ENCODE measurements around the gene TMEM201.

Gene TMEM201

GRCh38 chr1:9626201-9626608, 37.5 kb downstream of the TMEM201 start:
- peak; percentile 58 for DNase-seq

DNA sequence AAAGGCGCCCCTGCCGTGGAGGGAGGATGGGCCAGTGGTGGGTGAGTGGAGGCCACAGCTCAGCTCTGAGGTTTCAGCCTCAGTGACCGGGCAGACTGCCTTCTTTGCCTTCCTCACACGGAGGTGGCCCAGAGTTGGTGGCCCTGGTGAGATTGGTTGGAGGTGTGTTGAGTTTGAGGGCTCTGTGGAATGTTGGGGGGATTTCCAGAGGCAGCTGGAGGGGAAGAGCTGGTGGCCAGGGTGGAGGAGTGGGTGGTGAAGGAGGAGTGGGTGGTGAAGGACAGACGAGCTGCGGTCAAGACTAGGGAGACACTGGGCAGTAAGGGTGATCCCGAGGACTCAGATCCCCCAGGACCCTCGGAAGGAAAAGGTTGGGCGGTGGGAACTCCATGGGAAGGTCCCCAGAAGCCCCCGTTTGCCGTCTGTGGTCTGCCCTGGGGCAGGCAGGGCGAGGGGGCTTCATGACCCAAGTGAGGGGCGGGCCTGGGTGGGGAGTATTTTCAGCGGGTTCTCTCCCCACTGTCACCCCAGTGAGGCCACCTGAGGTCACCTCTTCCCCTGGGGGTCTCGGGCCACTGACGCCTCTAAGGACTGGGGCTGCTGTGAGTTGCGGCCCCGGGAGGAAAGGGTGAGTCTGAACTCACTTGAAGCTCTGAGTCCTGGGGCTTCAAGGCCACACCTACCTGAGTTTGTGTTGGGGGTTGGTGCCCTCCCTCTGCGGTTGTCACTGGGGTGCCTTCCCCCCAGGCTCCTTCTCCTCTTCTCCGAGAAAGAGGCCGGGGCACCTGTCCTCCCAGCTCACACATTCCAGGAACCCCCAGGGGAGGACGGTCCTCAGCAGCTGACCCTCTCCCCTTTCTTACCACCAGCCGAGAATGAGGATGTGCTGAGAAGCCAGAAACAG, 40.1 kb downstream of the TMEM201 start:
- peak; percentile 85 for DNase-seq

DNA sequence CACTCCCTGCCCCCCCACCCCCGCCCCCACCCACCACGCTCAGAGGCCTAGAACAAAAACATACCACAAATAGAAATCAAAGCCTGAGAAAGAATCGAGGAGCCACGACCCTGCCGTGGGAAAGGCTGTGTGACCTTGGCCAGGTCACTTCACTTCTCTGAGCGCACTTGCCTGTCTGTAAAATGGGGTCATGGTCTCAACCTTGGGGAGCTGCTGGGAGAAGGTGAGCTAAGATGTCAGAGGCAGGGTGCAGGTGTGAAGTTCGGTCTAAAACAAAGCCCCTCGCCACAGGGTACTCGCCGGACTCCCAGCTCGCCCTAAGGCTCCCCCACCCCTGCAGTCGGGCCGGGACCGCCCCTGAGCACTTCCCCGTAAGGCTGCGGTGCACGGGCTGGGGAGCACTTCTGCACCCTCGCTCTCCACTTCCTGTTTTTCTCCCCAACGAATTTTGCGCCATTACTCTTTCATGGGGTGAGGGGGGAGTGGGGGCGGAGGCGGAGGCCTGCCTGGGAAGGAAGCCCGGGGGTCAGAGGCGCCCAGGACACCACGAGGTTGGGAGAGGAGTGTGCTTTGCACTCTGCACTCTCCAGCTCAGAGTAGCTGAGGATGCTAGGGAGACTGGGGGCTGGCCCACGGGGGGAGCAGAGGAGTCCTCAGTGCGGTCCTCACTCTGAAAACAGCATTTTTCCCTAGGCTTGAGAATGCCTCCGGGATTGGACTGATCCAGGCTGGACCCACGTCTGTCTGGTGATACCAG, 40.9 kb downstream of the TMEM201 start:
- peak; percentile 89 for DNase-seq

- peak; percentile 17 for DNase-seq
Observed at GRCh38 chr1:9630331-9631111, 41.8 kb downstream of the TMEM201 start.

- DNase-seq, result no peak
Observed at GRCh38 chr1:9631613-9632012, 42.9 kb downstream of the TMEM201 start.

GRCh38 chr1:9633493-9633892, 44.8 kb downstream of the TMEM201 start:
- no peak for DNase-seq

- DNase-seq, result no peak
Observed at GRCh38 chr1:9634582-9634981, 45.9 kb downstream of the TMEM201 start.

DNA sequence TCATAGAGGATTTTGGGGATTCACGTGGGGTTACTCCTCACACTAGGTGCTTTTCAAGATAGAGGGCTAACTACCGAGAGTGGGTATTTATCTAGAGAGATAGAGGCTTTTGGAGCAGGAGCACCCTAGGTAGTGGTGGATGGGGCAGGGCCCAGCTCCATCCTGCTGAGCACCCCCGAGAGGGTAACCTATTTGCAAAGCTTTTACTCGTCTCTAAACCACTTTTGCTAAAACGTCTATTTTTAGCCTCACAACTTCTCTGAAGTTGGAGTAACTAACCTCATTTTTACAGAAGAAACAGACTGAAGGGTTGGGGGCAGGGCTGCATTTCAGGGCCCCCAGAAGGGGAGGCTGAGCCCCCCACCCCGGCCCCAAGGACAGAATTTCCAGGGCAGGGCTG, 50.5 kb downstream of the TMEM201 start:
- DNase-seq, result no peak

GRCh38 chr1:9643351-9644256, 54.9 kb downstream of the TMEM201 start:
- DNase-seq, result no peak

DNA sequence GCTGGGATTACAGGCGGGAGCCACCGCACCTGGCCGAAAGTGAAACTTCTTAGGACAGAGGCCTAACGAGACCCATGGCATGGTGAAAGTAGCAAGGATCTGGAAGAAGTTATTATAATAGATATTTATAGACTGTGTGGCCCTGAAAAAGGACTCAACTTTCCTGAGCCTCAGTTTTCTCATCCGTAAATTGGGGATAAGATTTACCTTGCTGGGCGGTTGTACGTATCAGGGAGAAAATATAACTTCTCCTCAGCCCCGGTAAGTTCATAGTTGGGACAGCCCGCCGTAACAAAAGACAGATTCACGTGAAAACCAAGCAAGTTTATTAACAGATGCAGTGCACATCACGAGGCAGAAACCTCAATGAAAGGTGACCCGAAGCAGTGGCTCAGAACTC, 57.3 kb downstream of the TMEM201 start:
- no peak for DNase-seq

- DNase-seq, result no peak
Observed at GRCh38 chr1:9648171-9648570, 59.5 kb downstream of the TMEM201 start.

- DNase-seq, result no peak
Observed at GRCh38 chr1:9649769-9650168, 61.1 kb downstream of the TMEM201 start.

DNA sequence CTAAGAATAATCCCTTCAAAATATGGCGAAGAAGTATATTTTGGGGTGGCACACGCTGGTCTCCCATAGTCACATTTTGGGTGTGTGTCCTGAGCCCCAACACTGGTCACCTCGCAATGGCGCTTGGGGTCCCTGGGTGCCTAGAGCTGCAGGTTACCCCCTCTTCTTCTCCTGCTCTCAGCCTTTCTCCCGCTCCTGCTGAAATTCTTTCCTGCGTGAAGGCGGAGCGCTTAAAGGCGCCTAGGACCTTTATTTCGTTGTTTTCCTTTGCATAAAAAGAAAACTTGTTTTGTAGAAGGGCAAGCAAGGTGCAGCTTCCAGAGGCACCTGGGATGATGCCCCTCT, 62.5 kb downstream of the TMEM201 start:
- DNase-seq, result no peak

DNA sequence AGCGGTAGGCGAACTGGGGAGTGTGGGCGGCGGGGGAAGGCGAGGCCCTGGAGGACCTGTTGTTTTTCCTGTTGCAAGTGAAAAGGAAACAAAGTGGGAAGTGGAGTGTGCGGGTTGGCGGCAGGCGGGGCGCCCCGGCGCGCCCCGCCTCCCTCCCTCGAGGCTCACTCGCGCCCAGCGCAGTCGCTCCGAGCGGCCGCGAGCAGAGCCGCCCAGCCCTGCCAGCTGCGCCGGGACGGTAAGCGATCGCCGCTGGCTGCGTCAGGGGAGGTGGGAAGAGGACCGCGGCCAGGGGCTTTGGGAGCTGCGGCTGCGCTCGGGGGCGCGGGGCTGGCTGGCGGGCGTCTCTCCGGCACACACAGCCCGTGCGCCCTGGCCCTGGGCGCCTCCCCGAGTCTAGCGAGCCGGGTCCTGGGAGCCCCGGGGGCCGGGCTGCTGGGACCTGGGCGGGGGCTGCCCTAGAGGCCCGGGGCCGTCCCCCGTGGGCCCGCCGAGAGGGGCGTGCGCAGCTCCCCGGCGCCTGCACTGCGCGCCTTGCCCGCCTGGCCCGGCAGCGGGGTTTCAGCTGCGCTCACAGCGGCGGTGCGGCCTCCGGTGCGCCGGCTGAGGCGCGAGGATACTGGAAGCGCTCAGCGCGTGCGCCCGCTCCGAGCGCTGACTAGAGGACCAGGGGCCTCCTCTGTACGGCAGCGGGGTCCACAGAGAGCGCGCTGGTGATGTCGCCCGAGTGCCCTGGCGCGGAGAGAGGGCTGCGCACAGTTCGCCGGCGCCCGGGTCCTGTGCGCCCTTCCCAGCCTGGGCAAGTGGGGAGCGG, 63.1 kb downstream of the TMEM201 start, which contains the start of gene PIK3CD:
TSS of gene PIK3CD (plus strand) at position 167 of the 814 bp plus-strand sequence. CDS start 58,725 bp downstream, outside the sequence.
- DNase-seq, result peak; percentile 63

- DNase-seq, result peak; percentile 77
Observed at GRCh38 chr1:9652379-9653209, 63.9 kb downstream of the TMEM201 start.

DNA sequence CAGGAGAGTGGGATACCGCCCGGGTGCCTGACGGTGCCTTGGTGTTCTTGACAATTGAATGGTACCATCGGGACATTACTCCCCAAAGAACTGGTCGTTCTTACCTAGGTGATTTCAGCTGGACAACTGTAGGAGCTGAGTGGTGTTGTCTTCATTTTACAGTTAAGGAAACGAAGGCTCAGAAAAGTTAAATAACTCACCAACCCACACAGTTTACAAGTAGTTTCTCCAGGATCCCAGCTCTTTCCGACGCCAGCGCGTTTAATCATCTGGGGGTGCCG, 64.4 kb downstream of the TMEM201 start:
- no peak for DNase-seq

DNA sequence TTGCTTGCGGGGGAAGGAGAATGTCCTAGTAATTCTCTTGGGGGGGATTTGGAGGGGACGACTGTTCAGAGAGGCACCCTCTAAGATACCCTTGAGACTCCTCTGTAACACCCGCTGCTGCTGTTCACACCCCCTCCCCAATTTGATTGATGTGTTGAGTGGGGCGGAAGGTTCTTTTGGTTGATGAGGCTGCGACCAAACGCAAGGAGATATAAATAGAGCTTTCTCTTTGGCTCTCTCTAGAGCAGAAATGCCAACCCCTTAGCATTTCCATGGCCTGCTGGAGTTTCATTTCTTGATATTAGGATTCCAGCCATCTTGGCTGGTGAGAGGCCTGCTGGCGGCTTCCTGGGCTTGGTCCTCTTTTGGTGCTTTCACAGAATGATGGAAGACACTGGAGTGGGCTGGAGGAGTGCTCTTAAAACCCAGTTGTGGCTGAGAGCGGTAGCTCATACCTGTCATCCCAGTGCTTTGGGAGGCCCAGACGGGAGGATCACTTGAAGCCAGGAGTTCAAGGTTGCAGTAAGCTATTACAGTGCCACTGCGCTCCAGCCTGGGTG, 64.9 kb downstream of the TMEM201 start:
- DNase-seq, result peak; percentile 56

DNA sequence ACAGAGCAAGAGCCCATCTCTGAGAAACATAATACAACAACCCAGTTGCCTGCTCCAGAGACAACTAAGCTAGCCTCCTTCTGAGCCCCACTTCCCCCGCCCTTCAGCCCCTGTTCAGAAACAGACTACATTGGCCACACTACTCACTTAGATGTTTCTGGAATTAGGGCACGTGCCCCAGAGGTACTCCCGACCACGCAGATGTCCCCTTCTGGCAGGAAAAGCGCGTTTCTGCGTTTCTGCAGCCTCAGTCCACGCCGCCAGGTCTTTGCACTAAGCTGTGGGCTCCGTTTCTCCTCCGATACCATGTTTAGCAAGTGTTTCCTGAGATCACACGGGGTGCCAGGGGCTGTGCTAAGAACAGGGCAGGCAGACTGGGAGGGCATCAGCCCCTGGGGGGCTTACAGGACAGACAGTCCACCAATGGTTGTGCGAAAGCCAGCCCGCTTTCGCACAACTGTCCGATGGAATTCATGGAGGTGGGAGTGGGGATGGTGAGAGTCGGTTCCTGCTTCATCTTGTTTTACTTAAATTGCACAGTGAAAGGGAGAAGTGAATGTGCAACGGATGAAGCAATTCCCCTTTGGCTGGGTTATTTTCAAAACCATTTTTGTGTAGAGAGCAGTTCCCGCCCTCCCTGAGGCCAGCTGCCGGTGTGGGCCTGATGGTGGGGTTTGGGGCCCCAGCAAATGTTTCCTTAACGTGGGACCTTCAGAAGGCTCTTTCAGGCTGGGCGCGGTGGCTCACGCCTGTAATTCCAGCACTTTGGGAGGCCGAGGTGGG, 65.5 kb downstream of the TMEM201 start:
- DNase-seq, result peak; percentile 58

Measured in activated CD4-positive, alpha-beta T cell treated with anti-CD3 and anti-CD28 coated beads, Interleukin-2, Interleukin-6, amounts not matched to agents 100 ng/mL and 50 ng/mL, durations not matched to agents 16 hours and 8 hours (primary cell).